ENCODE data around the gene RARA. TPM values are rescaled to one million over a fixed set of nuclear protein-coding genes. Genes with fewer than 3 reads are reported as not detected.

Gene RARA
- total and polyA plus RNA-seq, 2 donors (not counting 1 experiment from before 2014, with no cell fraction given): 7.0 to 7.8 TPM

DNA sequence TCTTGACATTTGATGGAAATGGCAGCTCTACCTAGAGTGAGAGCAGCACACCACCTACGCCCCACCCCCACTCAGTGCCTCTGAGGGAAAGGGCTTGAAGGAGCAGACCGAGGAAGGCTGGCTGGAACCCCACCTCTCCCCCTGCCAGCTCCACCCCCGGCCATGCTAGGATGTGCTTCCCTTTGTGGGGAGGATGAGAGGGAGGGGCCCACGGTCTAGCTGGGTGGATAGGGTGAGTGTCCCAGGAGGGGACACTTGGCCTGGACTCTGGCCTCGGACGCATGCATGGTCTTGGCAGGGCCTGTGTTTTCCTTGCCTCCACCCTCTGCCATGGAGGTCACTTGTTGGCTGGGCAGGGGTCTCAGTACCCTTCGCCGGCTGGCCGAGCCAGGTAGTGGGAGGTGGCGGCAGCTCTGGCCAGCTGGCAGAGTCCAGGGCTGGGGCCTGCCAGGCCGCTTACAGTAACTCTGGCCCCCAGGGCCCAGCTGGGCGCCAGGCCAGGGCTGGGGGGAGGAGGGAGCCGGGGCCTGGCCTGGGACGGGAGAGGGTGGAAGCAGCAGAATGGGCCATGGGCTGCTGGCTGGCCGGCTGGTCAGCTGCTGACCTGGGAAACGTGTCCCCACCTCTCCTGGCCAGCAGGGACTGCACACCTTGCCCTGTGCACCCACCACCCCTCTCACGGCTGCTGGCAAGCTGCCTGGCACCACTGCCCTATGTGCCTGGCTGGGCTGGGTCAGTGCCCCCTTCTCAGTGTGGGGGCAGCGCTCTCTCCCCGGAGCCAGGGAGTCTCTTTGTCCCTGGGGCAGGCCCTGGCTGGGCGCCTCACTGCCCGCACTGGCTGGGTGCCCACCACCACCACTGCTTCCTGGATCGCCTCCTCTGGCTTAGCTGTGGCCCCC, 23.0 kb downstream of the RARA start:
- peak; percentile 69 to 82 for DNase-seq (ENCODE audit: low read depth in 2 of 2)
- peak overlapping the region; percentile 50 for H3K27ac ChIP-seq (ENCODE audit: insufficient read depth, low read length)
- peaks cover 52% of the 10 kb centered on the region for H3K4me1 ChIP-seq (ENCODE audit: control insufficient read depth, extremely low read depth, insufficient read depth, low read length)
- TF ChIP-seq, protein P1, sequence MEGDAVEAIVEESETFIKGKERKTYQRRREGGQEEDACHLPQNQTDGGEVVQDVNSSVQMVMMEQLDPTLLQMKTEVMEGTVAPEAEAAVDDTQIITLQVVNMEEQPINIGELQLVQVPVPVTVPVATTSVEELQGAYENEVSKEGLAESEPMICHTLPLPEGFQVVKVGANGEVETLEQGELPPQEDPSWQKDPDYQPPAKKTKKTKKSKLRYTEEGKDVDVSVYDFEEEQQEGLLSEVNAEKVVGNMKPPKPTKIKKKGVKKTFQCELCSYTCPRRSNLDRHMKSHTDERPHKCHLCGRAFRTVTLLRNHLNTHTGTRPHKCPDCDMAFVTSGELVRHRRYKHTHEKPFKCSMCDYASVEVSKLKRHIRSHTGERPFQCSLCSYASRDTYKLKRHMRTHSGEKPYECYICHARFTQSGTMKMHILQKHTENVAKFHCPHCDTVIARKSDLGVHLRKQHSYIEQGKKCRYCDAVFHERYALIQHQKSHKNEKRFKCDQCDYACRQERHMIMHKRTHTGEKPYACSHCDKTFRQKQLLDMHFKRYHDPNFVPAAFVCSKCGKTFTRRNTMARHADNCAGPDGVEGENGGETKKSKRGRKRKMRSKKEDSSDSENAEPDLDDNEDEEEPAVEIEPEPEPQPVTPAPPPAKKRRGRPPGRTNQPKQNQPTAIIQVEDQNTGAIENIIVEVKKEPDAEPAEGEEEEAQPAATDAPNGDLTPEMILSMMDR (conservative IDR thresholded peaks at IDR 0.05 in 1 of 2, IDR thresholded peaks at IDR 0.05 in 1 of 2; ENCODE audit: low read depth in 1 of 2, low read length in 2 of 2): no peak
- no peak for TF ChIP-seq EZH2 (IDR thresholded peaks at IDR 0.05; ENCODE audit: low read length, missing control alignments)
- no peaks in the 10 kb centered on the region for H4K20me1 ChIP-seq (ENCODE audit: control insufficient read depth, extremely low read depth, insufficient read depth, low read length)
- no peaks in the 10 kb centered on the region for H3K9me3 ChIP-seq (ENCODE audit: control insufficient read depth, insufficient read depth, low read depth, low read length)
- H3K4me3 ChIP-seq (replicated peaks in 1 of 4; ENCODE audit: control extremely low read depth in 1 of 4, insufficient read depth in 1 of 4, low read depth in 3 of 4, low read length in 4 of 4): peak overlapping the region in 1 of 4 experiments; percentile 21
- H3K27me3 ChIP-seq (ENCODE audit: control insufficient read depth, insufficient read depth, low read length): no peaks in the 10 kb centered on the region
- H3K4me2 ChIP-seq (ENCODE audit: extremely low read depth, insufficient read depth, low read length): peak overlapping the region; percentile 54
- H2AFZ ChIP-seq (ENCODE audit: low read length): no peak overlapping the region
- peaks cover 26% of the 10 kb centered on the region for H3K79me2 ChIP-seq (ENCODE audit: control insufficient read depth, insufficient read depth, low read length)
- peak overlapping the region; percentile 16 for H3K9ac ChIP-seq (ENCODE audit: insufficient read depth, low read length)
- H3K36me3 ChIP-seq (ENCODE audit: control insufficient read depth, insufficient read depth, low read length): peaks cover 2% of the 10 kb centered on the region

DNA sequence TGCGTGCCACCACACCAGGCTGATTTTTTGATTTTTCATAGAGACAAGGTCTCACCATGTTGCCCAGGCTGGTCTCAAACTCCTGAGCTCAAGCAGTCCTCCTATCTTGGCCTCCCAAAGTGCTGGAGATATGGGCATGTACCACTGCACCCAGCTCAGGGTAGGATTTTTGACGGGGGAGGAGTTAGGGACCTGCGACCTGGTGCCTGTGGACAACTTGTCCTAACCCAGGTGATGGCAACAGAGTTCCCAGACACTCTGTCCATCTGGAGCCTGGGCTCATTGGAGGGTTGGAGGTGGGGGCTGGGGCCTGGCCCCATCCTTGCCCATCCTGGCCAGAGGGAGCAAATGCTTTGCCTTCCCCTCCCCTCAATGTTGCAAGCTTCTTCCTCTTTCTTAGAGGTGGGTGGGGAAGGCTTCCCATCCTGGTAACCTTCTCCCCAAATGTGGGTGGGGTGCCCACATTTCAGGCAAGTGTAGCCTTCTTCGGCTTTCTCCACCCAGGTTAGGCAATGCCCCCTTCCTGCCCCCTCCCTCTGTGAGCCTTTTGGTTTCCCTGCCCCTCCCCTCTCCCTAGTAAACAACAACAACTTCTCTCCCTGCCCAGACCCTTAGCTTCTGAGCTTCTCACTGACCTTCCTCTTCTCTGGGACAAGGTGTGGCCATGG, 24.9 kb downstream of the RARA start:
- Histone ChIP-seq H3K79me2 (ENCODE audit: control insufficient read depth, insufficient read depth, low read length) (peaks cover 15% of the 10 kb centered on the region), H3K27ac (ENCODE audit: insufficient read depth, low read length) (no peak overlapping the region), H3K4me2 (ENCODE audit: extremely low read depth, insufficient read depth, low read length) (no peak overlapping the region), H3K9me3 (ENCODE audit: control insufficient read depth, insufficient read depth, low read depth, low read length) (no peaks in the 10 kb centered on the region), H3K4me3 (replicated peaks in 1 of 4; ENCODE audit: control extremely low read depth in 1 of 4, insufficient read depth in 1 of 4, low read depth in 3 of 4, low read length in 4 of 4) (no peak overlapping the region), H2AFZ (ENCODE audit: low read length) (no peak overlapping the region), H4K20me1 (ENCODE audit: control insufficient read depth, extremely low read depth, insufficient read depth, low read length) (no peaks in the 10 kb centered on the region), H3K27me3 (ENCODE audit: control insufficient read depth, insufficient read depth, low read length) (no peaks in the 10 kb centered on the region), H3K9ac (ENCODE audit: insufficient read depth, low read length) (no peak overlapping the region), H3K4me1 (ENCODE audit: control insufficient read depth, extremely low read depth, insufficient read depth, low read length) (peaks cover 40% of the 10 kb centered on the region), H3K36me3 (ENCODE audit: control insufficient read depth, insufficient read depth, low read length) (peaks cover 2% of the 10 kb centered on the region)
- TF ChIP-seq, protein P1 (conservative IDR thresholded peaks at IDR 0.05 in 1 of 2, IDR thresholded peaks at IDR 0.05 in 1 of 2; ENCODE audit: low read depth in 1 of 2, low read length in 2 of 2): no peak
- TF ChIP-seq EZH2 (IDR thresholded peaks at IDR 0.05; ENCODE audit: low read length, missing control alignments): no peak
- no peak for DNase-seq (ENCODE audit: low read depth in 2 of 2)

DNA sequence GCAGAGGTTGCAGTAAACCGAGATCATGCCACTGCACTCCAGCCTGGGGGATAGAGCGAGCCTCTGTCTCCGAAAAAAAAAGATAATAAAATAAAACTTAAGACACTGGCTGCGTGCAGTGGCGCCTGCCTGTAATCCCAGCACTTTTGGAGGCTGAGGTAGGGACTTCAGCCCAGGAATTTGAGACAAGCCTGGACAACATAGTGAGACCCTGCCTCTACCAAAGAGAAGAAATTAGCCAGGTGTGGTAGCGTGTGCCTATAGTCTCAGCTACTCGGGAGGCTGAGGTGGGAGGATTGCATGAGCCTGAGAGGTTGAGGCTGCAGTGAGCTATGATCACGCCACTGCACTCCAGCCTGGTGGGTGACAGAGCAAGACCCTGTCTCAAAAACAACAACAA, 26.6 kb downstream of the RARA start:
- Histone ChIP-seq H3K27ac (ENCODE audit: insufficient read depth, low read length) (peak overlapping the region; percentile 8), H3K27me3 (ENCODE audit: control insufficient read depth, insufficient read depth, low read length) (no peaks in the 10 kb centered on the region), H2AFZ (ENCODE audit: low read length) (no peak overlapping the region), H3K4me3 (replicated peaks in 1 of 4; ENCODE audit: control extremely low read depth in 1 of 4, insufficient read depth in 1 of 4, low read depth in 3 of 4, low read length in 4 of 4) (no peak overlapping the region), H4K20me1 (ENCODE audit: control insufficient read depth, extremely low read depth, insufficient read depth, low read length) (no peaks in the 10 kb centered on the region), H3K4me2 (ENCODE audit: extremely low read depth, insufficient read depth, low read length) (no peak overlapping the region), H3K36me3 (ENCODE audit: control insufficient read depth, insufficient read depth, low read length) (peaks cover 2% of the 10 kb centered on the region), H3K9ac (ENCODE audit: insufficient read depth, low read length) (no peak overlapping the region), H3K79me2 (ENCODE audit: control insufficient read depth, insufficient read depth, low read length) (peaks cover 8% of the 10 kb centered on the region), H3K9me3 (ENCODE audit: control insufficient read depth, insufficient read depth, low read depth, low read length) (no peaks in the 10 kb centered on the region), H3K4me1 (ENCODE audit: control insufficient read depth, extremely low read depth, insufficient read depth, low read length) (peaks cover 33% of the 10 kb centered on the region)
- DNase-seq (ENCODE audit: low read depth in 2 of 2): no peak
- no peak for TF ChIP-seq EZH2 (IDR thresholded peaks at IDR 0.05; ENCODE audit: low read length, missing control alignments)

Measured in fibroblast of lung (primary cell).